ENCODE results near the gene FAM219B.
"Not testable (repeated sequence)": the region's sequence is repeated elsewhere in the genome, so short reads cannot be mapped to it uniquely, and the experiment has no call there.

Gene FAM219B

DNA sequence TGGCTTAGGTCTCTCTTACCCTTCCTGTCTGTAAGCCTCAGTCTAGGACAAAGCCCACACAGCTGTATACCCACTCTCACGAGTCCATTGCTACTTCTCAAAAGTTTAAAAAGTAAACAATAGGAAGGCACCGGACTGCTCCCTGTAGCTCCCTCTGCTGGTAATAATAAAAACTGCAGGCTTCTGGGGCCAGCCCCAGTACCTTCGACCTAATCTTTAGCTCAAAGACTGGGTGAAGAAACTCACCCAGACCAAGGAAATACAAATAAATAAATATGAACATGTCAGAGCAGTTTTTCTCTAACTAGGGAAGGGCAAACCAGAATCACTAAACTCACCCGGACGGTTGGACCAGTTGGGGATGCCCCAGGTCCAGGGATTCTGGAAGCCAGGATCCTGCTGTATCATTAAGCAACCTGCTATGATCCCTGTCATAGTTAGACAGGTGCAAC lies 5.0 kb downstream of the FAM219B start:
- Histone ChIP-seq H3K36me3 (ENCODE audit: control insufficient read depth, low read depth, low read length) (peaks cover 64% of the 10 kb centered on the region), H3K4me3 (ENCODE audit: low read length) (no peak overlapping the region), H3K4me1 (ENCODE audit: control insufficient read depth, low read depth, low read length) (no peaks in the 10 kb centered on the region), H3K27ac (ENCODE audit: low read length) (no peak overlapping the region), H3K9ac (ENCODE audit: low read length) (no peak overlapping the region), H3K9me3 (ENCODE audit: control insufficient read depth, low read depth, low read length) (no peaks in the 10 kb centered on the region), H3K27me3 (ENCODE audit: control insufficient read depth, insufficient read depth, low read length) (no peaks in the 10 kb centered on the region)

DNA sequence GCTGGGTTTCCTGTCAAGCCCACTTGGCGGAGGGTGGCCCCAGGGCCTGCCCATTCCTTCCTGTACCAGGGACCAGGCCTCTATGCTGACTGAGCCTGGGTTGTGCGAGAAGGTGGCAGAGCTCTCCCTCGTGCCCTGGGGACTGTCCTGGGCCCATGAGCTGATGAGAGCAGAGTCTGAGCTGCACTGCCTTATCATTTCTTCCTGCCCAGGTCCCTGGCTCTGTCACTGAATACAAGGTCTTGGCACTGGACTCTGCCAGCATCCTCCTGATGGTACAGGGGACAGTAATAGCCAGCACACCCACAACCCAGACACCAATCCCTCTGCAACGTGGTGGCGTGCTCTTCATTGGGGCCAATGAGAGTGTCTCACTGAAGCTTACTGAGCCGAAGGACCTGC lies 9.3 kb downstream of the FAM219B start:
- H3K27ac ChIP-seq (ENCODE audit: low read length), result no peak overlapping the region
- no peak overlapping the region for H3K9ac ChIP-seq (ENCODE audit: low read length)
- peaks cover 57% of the 10 kb centered on the region for H3K36me3 ChIP-seq (ENCODE audit: control insufficient read depth, low read depth, low read length)
- no peaks in the 10 kb centered on the region for H3K27me3 ChIP-seq (ENCODE audit: control insufficient read depth, insufficient read depth, low read length)
- no peaks in the 10 kb centered on the region for H3K9me3 ChIP-seq (ENCODE audit: control insufficient read depth, low read depth, low read length)
- H3K4me3 ChIP-seq (ENCODE audit: low read length), result no peak overlapping the region
- H3K4me1 ChIP-seq (ENCODE audit: control insufficient read depth, low read depth, low read length), result no peaks in the 10 kb centered on the region

- Histone ChIP-seq H3K4me1 (ENCODE audit: control insufficient read depth, low read depth, low read length) (no peaks in the 10 kb centered on the region), H3K27me3 (ENCODE audit: control insufficient read depth, insufficient read depth, low read length) (no peaks in the 10 kb centered on the region), H3K27ac (ENCODE audit: low read length) (no peak overlapping the region), H3K9me3 (ENCODE audit: control insufficient read depth, low read depth, low read length) (no peaks in the 10 kb centered on the region), H3K9ac (ENCODE audit: low read length) (no peak overlapping the region), H3K4me3 (ENCODE audit: low read length) (no peak overlapping the region), H3K36me3 (ENCODE audit: control insufficient read depth, low read depth, low read length) (peaks cover 55% of the 10 kb centered on the region)
Observed at GRCh38 chr15:74896316-74896715, 10.3 kb downstream of the FAM219B start.

DNA sequence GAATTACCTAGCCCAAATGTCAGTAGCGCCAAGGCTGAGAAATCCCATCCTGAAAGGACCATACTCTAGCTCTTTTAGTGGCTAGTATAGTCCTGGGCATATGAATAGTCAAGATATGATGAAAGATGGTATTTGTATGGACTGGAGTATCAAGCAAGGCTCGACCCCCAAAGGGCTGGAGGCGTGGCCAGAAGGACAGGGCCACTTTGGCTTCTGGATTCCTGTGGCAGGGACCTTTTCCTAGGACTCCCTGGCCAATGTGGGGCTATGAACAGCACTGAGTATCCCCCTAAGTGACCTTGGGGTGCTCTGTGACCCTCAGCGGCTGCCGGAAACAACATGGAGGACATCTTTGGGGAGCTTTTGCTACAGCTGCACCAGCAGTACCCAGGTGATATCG lies 10.8 kb downstream of the FAM219B start:
- H3K9me3 ChIP-seq (ENCODE audit: control insufficient read depth, low read depth, low read length), result no peaks in the 10 kb centered on the region
- H3K27me3 ChIP-seq (ENCODE audit: control insufficient read depth, insufficient read depth, low read length), result no peaks in the 10 kb centered on the region
- no peak overlapping the region for H3K4me3 ChIP-seq (ENCODE audit: low read length)
- no peaks in the 10 kb centered on the region for H3K4me1 ChIP-seq (ENCODE audit: control insufficient read depth, low read depth, low read length)
- H3K9ac ChIP-seq (ENCODE audit: low read length), result no peak overlapping the region
- H3K27ac ChIP-seq (ENCODE audit: low read length), result no peak overlapping the region
- H3K36me3 ChIP-seq (ENCODE audit: control insufficient read depth, low read depth, low read length), result peaks cover 55% of the 10 kb centered on the region

- not testable (repeated sequence) for H3K9me3 ChIP-seq (ENCODE audit: control insufficient read depth, low read depth, low read length); H3K4me3 ChIP-seq (ENCODE audit: low read length); H3K4me1 ChIP-seq (ENCODE audit: control insufficient read depth, low read depth, low read length); H3K27ac ChIP-seq (ENCODE audit: low read length); H3K27me3 ChIP-seq (ENCODE audit: control insufficient read depth, insufficient read depth, low read length); H3K9ac ChIP-seq (ENCODE audit: low read length)
- H3K36me3 ChIP-seq (ENCODE audit: control insufficient read depth, low read depth, low read length), result peaks cover 41% of the 10 kb centered on the region
Observed at GRCh38 chr15:74894383-74894782, 12.3 kb downstream of the FAM219B start.

DNA sequence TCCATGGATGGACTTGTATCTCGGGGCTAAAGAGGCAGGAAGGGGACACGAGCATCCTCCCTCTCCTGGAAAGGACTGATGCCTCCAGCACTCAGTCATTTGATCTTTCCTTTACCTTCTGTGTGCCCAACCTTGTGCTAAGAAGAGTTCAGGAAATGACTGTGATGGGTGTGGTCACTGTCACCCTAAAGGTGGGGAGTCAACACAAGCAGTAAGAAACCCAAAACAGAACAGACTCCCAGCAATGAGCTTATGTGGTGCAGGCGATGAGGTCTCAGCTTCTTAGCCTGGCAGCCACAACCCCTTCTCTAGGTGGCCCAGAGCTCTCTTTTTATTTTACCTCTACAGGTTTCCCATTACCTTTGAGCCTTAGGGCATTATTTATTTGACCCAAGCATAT lies 13.0 kb downstream of the FAM219B start:
- Histone ChIP-seq H3K9ac (ENCODE audit: low read length) (no peak overlapping the region), H3K27me3 (ENCODE audit: control insufficient read depth, insufficient read depth, low read length) (no peaks in the 10 kb centered on the region), H3K4me1 (ENCODE audit: control insufficient read depth, low read depth, low read length) (no peaks in the 10 kb centered on the region), H3K9me3 (ENCODE audit: control insufficient read depth, low read depth, low read length) (no peaks in the 10 kb centered on the region), H3K36me3 (ENCODE audit: control insufficient read depth, low read depth, low read length) (peaks cover 33% of the 10 kb centered on the region), H3K4me3 (ENCODE audit: low read length) (no peak overlapping the region), H3K27ac (ENCODE audit: low read length) (no peak overlapping the region)

DNA sequence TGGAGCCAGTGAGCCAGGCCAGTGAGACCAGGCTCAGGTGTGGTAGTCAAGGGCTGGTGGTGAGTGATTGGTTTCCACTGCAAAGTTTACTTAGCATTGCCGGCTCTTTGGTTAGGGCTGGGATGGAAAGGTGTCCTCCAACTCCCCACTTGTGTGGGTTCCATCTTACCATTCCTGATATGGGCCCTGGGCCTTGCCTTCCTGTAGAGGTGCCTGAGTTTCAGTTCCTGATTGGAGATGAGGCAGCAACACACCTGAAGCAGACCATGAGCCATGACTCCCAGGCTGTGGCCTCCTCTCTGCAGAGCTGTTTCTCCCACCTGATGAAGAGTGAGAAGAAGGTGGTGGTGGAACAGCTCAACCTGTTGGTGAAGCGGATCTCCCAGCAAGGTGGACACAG lies 13.7 kb downstream of the FAM219B start:
- Histone ChIP-seq H3K9me3 (ENCODE audit: control insufficient read depth, low read depth, low read length) (no peaks in the 10 kb centered on the region), H3K36me3 (ENCODE audit: control insufficient read depth, low read depth, low read length) (peaks cover 31% of the 10 kb centered on the region), H3K9ac (ENCODE audit: low read length) (no peak overlapping the region), H3K4me3 (ENCODE audit: low read length) (no peak overlapping the region), H3K27me3 (ENCODE audit: control insufficient read depth, insufficient read depth, low read length) (no peaks in the 10 kb centered on the region), H3K27ac (ENCODE audit: low read length) (no peak overlapping the region), H3K4me1 (ENCODE audit: control insufficient read depth, low read depth, low read length) (no peaks in the 10 kb centered on the region)

DNA sequence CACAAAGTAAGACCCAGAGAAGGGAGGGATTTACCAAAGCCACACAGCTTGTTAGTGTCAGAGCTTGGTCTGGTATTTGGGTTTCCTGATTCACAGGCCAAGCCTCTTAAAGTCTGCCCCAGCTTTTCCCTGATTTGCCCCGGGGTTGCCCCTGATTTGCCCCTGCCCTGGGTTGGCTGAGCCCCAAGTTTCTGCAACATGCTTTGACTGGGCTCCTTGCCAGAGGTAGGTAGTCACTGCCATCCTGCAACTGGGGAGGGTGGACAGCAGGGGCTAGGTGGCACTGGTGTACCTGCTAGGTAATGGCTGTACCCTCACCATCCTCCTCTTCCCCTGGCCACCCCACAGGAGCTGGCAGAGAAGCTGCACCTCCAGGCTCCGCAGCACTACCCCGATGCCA lies 14.3 kb downstream of the FAM219B start:
- Histone ChIP-seq H3K4me1 (ENCODE audit: control insufficient read depth, low read depth, low read length) (no peaks in the 10 kb centered on the region), H3K4me3 (ENCODE audit: low read length) (no peak overlapping the region), H3K27ac (ENCODE audit: low read length) (no peak overlapping the region), H3K9me3 (ENCODE audit: control insufficient read depth, low read depth, low read length) (no peaks in the 10 kb centered on the region), H3K27me3 (ENCODE audit: control insufficient read depth, insufficient read depth, low read length) (no peaks in the 10 kb centered on the region), H3K9ac (ENCODE audit: low read length) (no peak overlapping the region), H3K36me3 (ENCODE audit: control insufficient read depth, low read depth, low read length) (peaks cover 27% of the 10 kb centered on the region)

DNA sequence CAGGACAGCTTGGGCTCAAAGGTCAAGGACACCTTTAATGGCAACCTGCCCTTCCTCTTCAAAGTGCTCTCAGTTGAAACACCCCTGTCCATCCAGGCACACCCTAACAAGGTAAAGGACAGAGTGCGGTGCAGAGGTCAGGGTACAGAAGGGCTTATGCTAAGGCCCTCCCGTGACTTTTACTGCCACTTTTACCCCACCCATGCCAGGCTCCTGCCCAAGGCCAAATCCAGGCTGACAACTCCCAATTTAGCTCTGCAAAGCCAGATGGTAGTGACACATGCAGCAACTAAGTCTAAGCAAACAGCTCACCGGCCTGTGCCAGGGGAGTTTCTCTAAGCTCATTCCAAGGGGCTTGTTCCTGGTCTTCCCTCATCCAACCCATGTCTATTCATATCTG lies 15.2 kb downstream of the FAM219B start:
- Histone ChIP-seq H3K4me3 (ENCODE audit: low read length) (no peak overlapping the region), H3K4me1 (ENCODE audit: control insufficient read depth, low read depth, low read length) (no peaks in the 10 kb centered on the region)

DNA sequence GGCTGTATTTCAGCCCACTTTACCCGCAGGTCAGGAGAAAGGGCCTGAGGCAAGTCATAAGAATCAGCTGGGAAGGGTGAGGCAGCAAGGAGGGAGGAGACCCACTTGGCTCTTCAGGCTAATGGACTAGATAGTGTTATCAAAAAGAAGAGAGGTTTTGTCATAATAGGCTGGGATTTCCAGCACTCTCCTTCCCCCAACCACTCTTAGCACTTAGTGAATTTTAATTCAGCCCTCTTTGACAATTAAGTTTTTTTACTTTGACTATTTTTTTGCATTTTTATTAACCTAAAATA lies 16.0 kb downstream of the FAM219B start:
- Histone ChIP-seq H3K9me3 (ENCODE audit: control insufficient read depth, low read depth, low read length) (no peaks in the 10 kb centered on the region), H3K36me3 (ENCODE audit: control insufficient read depth, low read depth, low read length) (peaks cover 22% of the 10 kb centered on the region), H3K27ac (ENCODE audit: low read length) (no peak overlapping the region), H3K9ac (ENCODE audit: low read length) (peak overlapping the region; percentile 76), H3K4me3 (ENCODE audit: low read length) (peak overlapping the region; percentile 80), H3K4me1 (ENCODE audit: control insufficient read depth, low read depth, low read length) (no peaks in the 10 kb centered on the region), H3K27me3 (ENCODE audit: control insufficient read depth, insufficient read depth, low read length) (no peaks in the 10 kb centered on the region)

More for the DNA sequence above, 15.2 kb downstream of the FAM219B start:
- Histone ChIP-seq H3K27me3 (ENCODE audit: control insufficient read depth, insufficient read depth, low read length) (no peaks in the 10 kb centered on the region), H3K27ac (ENCODE audit: low read length) (no peak overlapping the region), H3K9ac (ENCODE audit: low read length) (no peak overlapping the region), H3K36me3 (ENCODE audit: control insufficient read depth, low read depth, low read length) (peaks cover 22% of the 10 kb centered on the region), H3K9me3 (ENCODE audit: control insufficient read depth, low read depth, low read length) (no peaks in the 10 kb centered on the region)

GRCh38 chr15:74889883-74890664 lies 16.6 kb downstream of the FAM219B start, which contains the start of gene MPI:
Gene MPI, plus strand, starts transcription at chr15:74890042. Its CDS starts 32 bp downstream, at chr15:74890074.
- Histone ChIP-seq H3K27me3 (ENCODE audit: control insufficient read depth, insufficient read depth, low read length) (no peaks in the 10 kb centered on the region), H3K27ac (ENCODE audit: low read length) (no peak within 1 kb of the TSS), H3K36me3 (ENCODE audit: control insufficient read depth, low read depth, low read length) (peaks cover 22% of the 10 kb centered on the region), H3K4me1 (ENCODE audit: control insufficient read depth, low read depth, low read length) (no peaks in the 10 kb centered on the region), H3K9me3 (ENCODE audit: control insufficient read depth, low read depth, low read length) (no peaks in the 10 kb centered on the region), H3K4me3 (ENCODE audit: low read length) (peak within 1 kb of the TSS; percentile 80), H3K9ac (ENCODE audit: low read length) (peak within 1 kb of the TSS; percentile 76)

DNA sequence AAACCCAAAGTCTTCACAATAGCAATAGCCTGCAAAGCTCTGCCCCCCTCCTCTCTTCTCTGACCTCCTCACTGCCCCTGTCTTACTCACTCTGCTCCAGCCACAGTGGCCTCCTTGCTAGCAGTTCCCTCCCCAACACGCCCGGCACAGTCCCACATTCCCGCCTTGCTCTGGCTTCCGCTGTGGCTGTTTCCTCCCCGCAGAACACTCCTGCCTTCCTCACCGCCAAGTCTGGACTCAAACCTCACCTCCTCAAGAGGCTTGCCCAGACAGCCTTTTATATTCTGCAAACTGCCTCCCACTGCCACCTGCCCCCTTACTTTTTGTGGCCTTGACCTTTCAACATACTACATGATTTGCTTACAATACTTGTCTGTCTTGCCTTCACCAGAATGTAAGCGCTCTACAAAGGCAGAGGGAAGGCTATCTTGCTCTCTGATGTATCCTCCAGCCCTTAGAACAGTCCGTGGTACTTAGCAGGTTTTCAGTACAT lies 17.2 kb downstream of the FAM219B start:
- Histone ChIP-seq H3K9me3 (ENCODE audit: control insufficient read depth, low read depth, low read length) (no peaks in the 10 kb centered on the region), H3K36me3 (ENCODE audit: control insufficient read depth, low read depth, low read length) (peaks cover 22% of the 10 kb centered on the region), H3K4me1 (ENCODE audit: control insufficient read depth, low read depth, low read length) (no peaks in the 10 kb centered on the region), H3K9ac (ENCODE audit: low read length) (no peak overlapping the region), H3K4me3 (ENCODE audit: low read length) (peak overlapping the region; percentile 80), H3K27ac (ENCODE audit: low read length) (no peak overlapping the region), H3K27me3 (ENCODE audit: control insufficient read depth, insufficient read depth, low read length) (no peaks in the 10 kb centered on the region)

Measured in iPS-18a (cell line).